HFF-Myc (cell line): Measurements from ENCODE around the gene FBXO7.
"Not testable (repeated sequence)": the region's sequence is repeated elsewhere in the genome, so short reads cannot be mapped to it uniquely, and the experiment has no call there.

Experiments used
- DNase-seq: peaks from one replicate; pipeline ENCODE4 v3.0.0-alpha.2; 2011; ENCODE audit warnings: low read depth; ENCODE audit errors: extremely low read depth
- H3K4me3 ChIP-seq: replicated peaks from 2 replicates; pipeline ENCODE4 v1.5.1; 2011; ENCODE audit warnings: low read depth, mild to moderate bottlenecking, control low read depth, low read length
- CTCF ChIP-seq: IDR thresholded peaks from 2 replicates; pipeline ENCODE4 v1.5.1; 2012; ENCODE audit warnings: mild to moderate bottlenecking, low read depth, low read length, control low read depth; ENCODE audit errors: missing control alignments

The FBXO7 gene

GRCh38 chr22:32476281-32477195 lies 1.9 kb downstream of the FBXO7 start:
- no peak for DNase-seq
- peak overlapping the region; percentile 80 for H3K4me3 ChIP-seq
- TF ChIP-seq CTCF = no peak

GRCh38 chr22:32477596-32477995 lies 3.0 kb downstream of the FBXO7 start:
- DNase-seq = no peak
- no peak overlapping the region for H3K4me3 ChIP-seq
- no peak for TF ChIP-seq CTCF

DNA sequence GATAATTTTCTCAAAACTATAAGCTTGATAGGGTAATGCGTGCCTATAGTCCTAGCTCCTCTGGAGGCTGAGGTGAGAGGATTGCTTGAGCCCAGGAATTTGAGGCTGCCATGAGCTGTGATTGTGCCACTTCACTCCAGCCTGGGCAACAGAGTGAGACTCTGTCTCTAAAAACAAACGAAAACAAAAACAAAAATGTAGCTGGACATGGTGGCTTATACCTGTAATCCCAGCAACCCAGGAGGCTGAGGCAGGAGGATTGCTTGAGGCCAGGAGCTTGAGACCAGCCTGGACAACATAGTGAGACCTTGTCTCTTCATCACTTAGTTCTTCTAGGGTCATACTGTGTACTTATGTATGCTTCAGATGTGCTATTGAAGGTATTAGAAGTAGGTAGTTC lies 3.9 kb downstream of the FBXO7 start:
- DNase-seq, H3K4me3 ChIP-seq: not testable (repeated sequence)

DNA sequence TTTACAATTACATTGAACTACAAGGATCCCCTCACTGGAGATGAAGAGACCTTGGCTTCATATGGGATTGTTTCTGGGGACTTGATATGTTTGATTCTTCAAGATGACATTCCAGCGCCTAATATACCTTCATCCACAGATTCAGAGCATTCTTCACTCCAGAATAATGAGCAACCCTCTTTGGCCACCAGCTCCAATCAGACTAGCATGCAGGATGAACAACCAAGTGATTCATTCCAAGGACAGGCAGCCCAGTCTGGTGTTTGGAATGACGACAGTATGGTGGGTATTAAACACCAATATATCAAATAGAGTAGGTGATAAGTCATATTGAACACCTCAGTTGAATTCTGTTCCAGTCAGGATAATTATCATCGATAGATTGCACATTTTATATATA lies 4.4 kb downstream of the FBXO7 start:
- TF ChIP-seq CTCF = no peak
- H3K4me3 ChIP-seq = no peak overlapping the region
- no peak for DNase-seq

DNA sequence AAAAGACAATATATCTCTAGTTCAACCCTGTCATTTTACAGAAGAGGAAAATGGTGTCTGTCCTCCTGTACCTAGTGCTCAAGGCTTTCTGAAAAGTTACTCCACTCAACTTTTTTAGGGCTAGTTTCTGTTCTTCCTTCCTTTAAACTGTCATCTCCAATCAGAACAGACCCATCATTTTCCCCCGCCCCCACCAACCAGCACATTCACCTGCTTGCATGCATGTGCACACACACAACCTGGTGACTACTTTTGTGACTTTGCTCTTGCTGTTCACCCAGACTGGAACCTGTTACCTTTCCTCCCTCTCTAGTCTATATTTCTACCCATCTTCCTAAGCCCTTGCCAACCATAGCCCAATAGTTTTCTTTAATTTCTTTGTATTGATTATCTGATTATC lies 5.6 kb downstream of the FBXO7 start:
- H3K4me3 ChIP-seq = no peak overlapping the region
- DNase-seq = no peak
- no peak for TF ChIP-seq CTCF

GRCh38 chr22:32482708-32483107 lies 8.1 kb downstream of the FBXO7 start:
- H3K4me3 ChIP-seq = no peak overlapping the region
- no peak for DNase-seq
- TF ChIP-seq CTCF = no peak

GRCh38 chr22:32486656-32487390 lies 12.2 kb downstream of the FBXO7 start:
- H3K4me3 ChIP-seq = no peak overlapping the region
- no peak for TF ChIP-seq CTCF
- DNase-seq = no peak
